Measurements from ENCODE around the gene TBL1X. TPM values are rescaled to one million over a fixed set of nuclear protein-coding genes. Genes with fewer than 3 reads are reported as not detected.

The TBL1X gene
- total and polyA plus RNA-seq, 2 of the 8 experiments (the other 6 are each of a cell fraction or from before 2014, with no cell fraction given) = 13.3 to 25.6 TPM

DNA sequence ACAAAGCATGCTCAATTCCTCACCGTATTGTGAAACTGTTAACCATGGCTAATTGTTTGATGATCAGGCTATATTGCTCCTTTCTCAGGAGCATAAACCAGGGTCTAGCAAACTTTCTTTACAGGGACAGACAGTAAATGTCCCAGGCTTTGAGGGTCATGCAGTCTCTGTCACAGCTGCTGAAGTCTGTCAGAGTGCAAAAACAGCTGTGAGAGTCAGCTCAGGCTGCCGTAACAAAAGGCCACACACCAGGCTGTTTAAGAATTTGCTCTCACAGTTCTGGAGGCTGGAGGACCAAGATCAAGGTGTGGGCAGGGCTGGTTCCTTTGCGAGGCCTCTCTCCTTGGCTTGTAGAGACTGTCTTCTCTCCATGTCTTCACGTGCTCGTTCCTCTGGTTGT lies 225.2 kb downstream of the TBL1X start:
- H3K18ac ChIP-seq (ENCODE audit: extremely low read depth, low read length) = no peak overlapping the region
- CTCF ChIA-PET (ENCODE audit: partially characterized antibody) = no interaction called here
- no peaks in the 10 kb centered on the region for H3K27me3 ChIP-seq (replicated peaks in 1 of 4; ENCODE audit: control insufficient read depth in 3 of 4, extremely low read depth in 1 of 4, insufficient read depth in 3 of 4, low read length in 3 of 4)
- H2BK5ac ChIP-seq (ENCODE audit: low read depth, low read length) = no peak overlapping the region
- H3K4ac ChIP-seq (replicated peaks; ENCODE audit: insufficient read length, low read depth, low read length) = no peak overlapping the region
- no peak overlapping the region for H3K27ac ChIP-seq (ENCODE audit: low read depth, low read length)
- no peaks in the 10 kb centered on the region for H3K4me1 ChIP-seq (replicated peaks in 1 of 4; ENCODE audit: control insufficient read depth in 3 of 4, insufficient read depth in 4 of 4, low read length in 3 of 4)
- H3K79me2 ChIP-seq (ENCODE audit: control insufficient read depth in 1 of 2, insufficient read depth in 2 of 2, low read length in 2 of 2) = no peaks in the 10 kb centered on the region
- H3K56ac ChIP-seq (replicated peaks; ENCODE audit: insufficient read length, low read depth, low read length) = no peak overlapping the region
- 92% methylated on average over 5 of the region's 5 CpGs; no CpG with 5 or more reads in 1 of the 2 experiments for WGBS, 2 experiments (ENCODE audit: extremely low coverage in 1 of 2, insufficient coverage in 1 of 2, insufficient read length in 1 of 2, insufficient replicate concordance in 2 of 2, low coverage in 1 of 2, low lambda C conversion rate in 2 of 2, missing lambda C conversion rate in 1 of 2)
- H3K23ac ChIP-seq (ENCODE audit: insufficient read length) = no peak overlapping the region
- no peak overlapping the region for H4K8ac ChIP-seq (ENCODE audit: extremely low read depth, insufficient read depth, low read length)
- H3K4me2 ChIP-seq (ENCODE audit: insufficient read depth in 1 of 2, low read depth in 2 of 2, low read length in 2 of 2) = no peak overlapping the region
- FAIRE-seq = no peak
- H3K23me2 ChIP-seq (ENCODE audit: low read depth, low read length) = no peaks in the 10 kb centered on the region
- no peak overlapping the region for H3K4me3 ChIP-seq (ENCODE audit: extremely low read depth in 1 of 4, insufficient read depth in 2 of 4, low read depth in 3 of 4, low read length in 4 of 4)
- no peak overlapping the region for H2AK5ac ChIP-seq (ENCODE audit: low read depth, low read length)
- H2BK12ac ChIP-seq (ENCODE audit: low read depth, low read length) = no peak overlapping the region
- H2AFZ ChIP-seq (ENCODE audit: low read length) = no peak overlapping the region
- no peak overlapping the region for H4K5ac ChIP-seq (ENCODE audit: insufficient read length, low read depth, low read length)
- no peak for TF ChIP-seq BACH1 (IDR thresholded peaks at IDR 0.05; ENCODE audit: low read length)
- TF ChIP-seq RAD21 (IDR thresholded peaks at IDR 0.05 in 1 of 2, conservative IDR thresholded peaks at IDR 0.05 in 1 of 2; ENCODE audit: low read depth in 2 of 2, low read length in 2 of 2) = no peak
- no peak for TF ChIP-seq EZH2 (IDR thresholded peaks at IDR 0.05; ENCODE audit: low read depth, low read length, severe bottlenecking)
- TF ChIP-seq SUZ12 (IDR thresholded peaks at IDR 0.05; ENCODE audit: low read length) = no peak
- no peak for TF ChIP-seq TAF1 (IDR thresholded peaks at IDR 0.05; ENCODE audit: low read depth, low read length)
- H3K14ac ChIP-seq (ENCODE audit: insufficient read length) = no peak overlapping the region
- POLR2A ChIA-PET (ENCODE audit: partially characterized antibody) = no interaction called here
- DNase-seq (ENCODE audit: low read depth in 1 of 2, low spot score in 2 of 2) = no peak
- H2BK20ac ChIP-seq (ENCODE audit: low read length) = no peak overlapping the region
- H4K20me1 ChIP-seq (replicated peaks in 1 of 2; ENCODE audit: control insufficient read depth in 1 of 2, insufficient read depth in 2 of 2, low read length in 2 of 2) = no peaks in the 10 kb centered on the region
- no peak overlapping the region for H2BK15ac ChIP-seq (ENCODE audit: low read length)
- H3K36me3 ChIP-seq (ENCODE audit: control insufficient read depth in 2 of 4, insufficient read depth in 4 of 4, low read length in 3 of 4) = peaks cover 0 to 17% (median 6%) of the 10 kb centered on the region in 4 experiments; a peak in 5 of 8 replicates
- no peak overlapping the region for H4K91ac ChIP-seq (replicated peaks; ENCODE audit: insufficient read length, low read length)
- H3K9me3 ChIP-seq (ENCODE audit: insufficient read depth in 2 of 2, low read depth in 1 of 2, low read length in 1 of 2) = no peaks in the 10 kb centered on the region
- no peak overlapping the region for H2BK120ac ChIP-seq (replicated peaks; ENCODE audit: low read depth, low read length)
- no peaks in the 10 kb centered on the region for H3K79me1 ChIP-seq (ENCODE audit: low read depth, low read length)
- no peak overlapping the region for H3K9ac ChIP-seq (replicated peaks in 1 of 4; ENCODE audit: extremely low read depth in 1 of 4, low read depth in 3 of 4, low read length in 3 of 4)

Measured in H1 (cell line).